H1 (cell line): Measurements from ENCODE around the gene GABRD. TPM values are rescaled to one million over a fixed set of nuclear protein-coding genes. Genes with fewer than 3 reads are reported as not detected.

Source experiments
- CHD7 ChIP-seq: fragments of 300-600 bp; sonication (generic); IDR thresholded peaks from 2 replicates; pipeline ENCODE4 v1.7.1; 2012; ENCODE audit warnings: low read length, moderate library complexity, mild to moderate bottlenecking, inconsistent platforms; ENCODE audit not compliant: insufficient replicate concordance
- CTCF ChIP-seq, 3 experiments: IDR thresholded peaks; 1 replicate in 2 of 3; 2 replicates in 1 of 3; pipeline versions ENCODE4 v1.5.1 to v1.6.1; 2011; ENCODE audit warnings: low read length in 3 of 3, mild to moderate bottlenecking in 3 of 3, inconsistent platforms in 2 of 3, low read depth in 1 of 3, moderate library complexity in 1 of 3; ENCODE audit not compliant: insufficient read depth in 1 of 3; ENCODE audit errors: control extremely low read depth in 1 of 3
- EP300 ChIP-seq, 2 experiments: IDR thresholded peaks; 1 replicate in 1 of 2; 2 replicates in 1 of 2; pipeline ENCODE4 v1.6.1; 2011 to 2012; ENCODE audit warnings: low read depth in 2 of 2, low read length in 2 of 2, mild to moderate bottlenecking in 2 of 2, borderline replicate concordance in 1 of 2, inconsistent platforms in 1 of 2, moderate library complexity in 1 of 2
- GTF2F1 ChIP-seq: IDR thresholded peaks from 2 replicates; pipeline ENCODE4 v1.6.1; 2012; ENCODE audit warnings: low read depth, low read length, improper control_type of control experiment, borderline replicate concordance
- KDM4A ChIP-seq: IDR thresholded peaks from one replicate; pipeline ENCODE4 v1.7.1; 2012; ENCODE audit warnings: low read depth, mild to moderate bottlenecking, moderate library complexity, low read length, inconsistent platforms; ENCODE audit not compliant: severe bottlenecking
- RBBP5 ChIP-seq: IDR thresholded peaks from 2 replicates; pipeline ENCODE4 v1.7.1; 2012; ENCODE audit warnings: low read depth, mild to moderate bottlenecking, inconsistent platforms, low read length, moderate library complexity, borderline replicate concordance
- polyA plus RNA-seq, 7 experiments: library from polyadenylated mRNA; depleted of rRNA in 3 of 7; stranded (reverse) in 5 of 7; unstranded in 2 of 7; fragments of >200 nt in 5 of 7; fragments of 200-250 nt in 2 of 7; gene quantifications; 1 replicate in 5 of 7; 2 replicates in 1 of 7; 4 replicates in 1 of 7; pipeline versions ENCODE4 v1.2.1 to v1.2.3, GENCODE V29; 2011 to 2013; ENCODE audit warnings: missing spikeins in 2 of 7, mixed read lengths in 2 of 7
- total RNA-seq: library from RNA; stranded (reverse); fragmentation: NEBNext Ultra II Directional; extraction: Animal tissue kit (Norgen Biotek cat#: 25700); gene quantifications from 2 replicates; pipeline ENCODE4 v1.2.1, GENCODE V29; 2021

GABRD gene
- total and polyA plus RNA-seq, 2 of the 8 experiments (the other 6 are each of a cell fraction or from before 2014, with no cell fraction given) = 1.8 to 3.0 TPM

- TF ChIP-seq CHD7 (no peak), KDM4A (peak; percentile 71), RBBP5 (no peak), GTF2F1 (no peak), CTCF (IDR thresholded peaks at IDR 0.05; ENCODE audit: control extremely low read depth in 1 of 3, insufficient read depth in 1 of 3, low read depth in 1 of 3, low read length in 3 of 3) (peak in 2 of 3 experiments; percentile 77 to 90; a peak in 3 of 4 replicates), EP300 (IDR thresholded peaks at IDR 0.05; ENCODE audit: borderline replicate concordance in 1 of 2, low read depth in 2 of 2, low read length in 2 of 2) (no peak)
These were observed 25.6 kb downstream of the GABRD start (continued) for GRCh38 chr1:2044510-2045319.
